ENCODE results near the gene URGCP.

DNA sequence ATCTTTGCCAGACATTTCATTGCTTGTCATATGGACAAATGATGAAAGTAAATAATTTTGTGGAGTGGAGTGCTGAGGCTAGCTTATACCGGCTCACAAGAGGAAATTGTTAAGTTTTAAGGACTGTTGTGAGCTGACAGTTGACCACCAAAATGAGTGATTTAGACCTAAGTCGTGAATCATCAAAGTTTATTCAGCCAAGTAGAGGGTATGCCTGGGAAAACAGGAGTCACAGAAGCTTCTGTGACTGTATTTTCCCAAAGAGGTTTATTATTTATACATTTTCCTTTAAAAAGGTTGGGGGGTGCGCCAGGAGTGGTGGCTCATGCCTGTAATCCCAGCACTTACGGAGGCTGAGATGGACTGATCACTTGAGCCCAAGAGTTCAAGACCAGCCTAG, 58.9 kb downstream of the URGCP start:
- TF ChIP-seq RAD21 (IDR thresholded peaks at IDR 0.05; ENCODE audit: low read length) = no peak
- no peak for TF ChIP-seq POLR2A (IDR thresholded peaks at IDR 0.05; ENCODE audit: low read depth, low read length)
